ENCODE results near the gene ALK.
"Not testable (repeated sequence)": the region's sequence is repeated elsewhere in the genome, so short reads cannot be mapped to it uniquely, and the experiment has no call there.

ALK gene

DNA sequence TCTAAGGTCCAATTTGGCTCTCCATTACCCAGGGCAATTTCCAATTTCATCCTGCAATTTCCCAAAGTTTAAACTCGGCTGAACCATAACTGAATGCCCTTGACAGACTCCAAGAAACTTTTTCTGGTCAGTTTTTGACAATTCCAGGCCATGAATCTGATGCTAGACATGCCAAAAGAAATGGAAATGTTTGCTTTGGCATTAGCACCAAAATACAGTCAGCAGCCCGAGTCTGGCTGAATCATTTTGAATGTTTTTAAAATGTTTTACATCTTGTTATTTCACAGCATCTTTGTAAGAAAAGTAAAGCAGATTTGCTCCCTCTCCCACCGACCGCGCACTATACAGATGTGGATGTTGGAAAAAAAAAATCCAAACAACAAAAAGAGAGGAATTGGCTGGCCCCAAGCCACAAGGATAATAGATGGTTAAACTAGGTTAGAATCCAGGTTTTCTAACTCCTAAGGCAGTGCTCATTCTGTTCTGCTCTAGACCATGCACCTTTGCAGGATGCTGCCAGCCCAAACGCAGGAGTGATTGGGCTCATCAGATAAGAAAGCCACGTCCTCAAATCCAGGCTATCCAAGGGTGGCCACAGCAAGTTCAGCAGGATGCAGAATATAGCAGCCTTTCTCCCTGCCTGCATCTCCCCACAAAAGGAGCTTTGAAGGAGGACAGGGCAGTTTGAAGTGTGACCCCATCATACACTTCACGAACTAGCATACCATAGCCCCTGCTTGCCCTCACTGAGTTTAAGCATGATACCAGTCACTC lies 167.5 kb downstream of the ALK start:
- DNase-seq = no peak

GRCh38 chr2:29751390-29751789 lies 170.0 kb downstream of the ALK start:
- DNase-seq = no peak

DNA sequence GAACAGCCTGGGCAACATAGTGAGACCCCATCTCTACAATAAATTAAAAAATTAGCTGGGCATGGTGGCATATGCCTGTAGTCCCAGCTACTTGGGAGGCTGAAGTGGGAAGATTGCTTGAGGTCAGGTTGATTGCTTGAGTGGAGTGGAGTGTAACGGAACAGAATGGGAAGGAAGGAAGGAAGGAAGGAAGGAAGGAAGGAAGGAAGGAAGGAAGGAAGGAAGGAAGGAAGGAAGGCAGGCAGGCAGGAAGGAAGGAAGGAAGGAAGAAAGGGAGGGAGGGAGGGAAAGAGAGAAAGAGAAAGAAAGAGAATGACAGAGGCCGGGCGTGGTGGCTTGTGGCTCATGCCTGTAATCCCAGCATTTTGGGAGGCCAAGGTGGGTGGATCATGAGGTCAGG lies 170.9 kb downstream of the ALK start:
- not testable (repeated sequence) for DNase-seq

DNA sequence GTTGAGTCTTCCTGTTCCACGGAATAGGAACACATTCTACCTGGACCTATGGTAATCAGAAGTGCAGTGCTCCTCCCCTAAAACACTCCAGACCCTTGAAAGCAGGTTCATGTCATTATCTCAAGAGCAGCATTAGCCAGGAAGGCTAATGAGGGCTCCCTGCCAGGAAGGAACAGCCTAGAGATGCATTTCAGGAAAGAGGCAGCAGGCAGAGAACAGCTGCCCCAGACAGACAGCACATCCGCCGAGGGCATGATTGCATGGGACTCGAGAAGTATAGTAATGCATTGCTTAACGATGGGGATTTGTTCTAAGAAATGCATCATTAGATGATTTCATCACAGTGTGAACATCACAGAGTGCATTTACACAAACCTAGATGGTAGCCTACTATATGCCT lies 171.5 kb downstream of the ALK start:
- DNase-seq = no peak

GRCh38 chr2:29749041-29749440 lies 172.3 kb downstream of the ALK start:
- no peak for DNase-seq

DNA sequence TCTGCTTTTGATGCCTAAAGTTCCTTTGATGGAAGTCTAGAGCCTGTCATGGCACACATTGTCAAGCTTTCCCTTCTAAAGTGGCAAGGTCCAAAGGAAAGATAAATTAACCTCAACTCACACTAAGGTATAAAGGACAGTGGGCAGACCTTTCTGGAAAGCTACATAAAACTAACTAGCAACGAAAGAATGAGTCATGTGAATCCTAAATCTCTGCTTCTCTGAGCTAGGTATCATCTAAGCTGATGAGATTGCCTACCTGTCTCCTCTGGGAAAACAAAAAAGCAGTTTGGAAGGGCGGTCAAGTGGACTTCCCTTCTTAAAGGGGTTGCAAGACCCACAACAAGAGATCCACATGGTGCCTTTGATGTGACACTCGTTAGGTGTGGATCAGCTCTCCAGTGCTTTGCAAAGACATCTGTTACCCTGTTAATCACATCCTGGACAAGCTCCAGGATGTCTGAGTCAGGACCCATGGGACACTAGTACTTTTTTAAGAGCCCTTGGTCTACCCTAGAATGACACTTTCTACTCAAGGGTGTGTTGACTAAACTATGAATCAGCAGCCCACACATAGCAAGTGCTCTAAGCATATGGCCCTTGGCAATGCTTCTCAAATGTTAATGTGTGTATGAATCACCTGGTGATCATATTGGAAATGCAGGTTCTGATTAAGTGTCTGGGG lies 173.5 kb downstream of the ALK start:
- no peak for DNase-seq

DNA sequence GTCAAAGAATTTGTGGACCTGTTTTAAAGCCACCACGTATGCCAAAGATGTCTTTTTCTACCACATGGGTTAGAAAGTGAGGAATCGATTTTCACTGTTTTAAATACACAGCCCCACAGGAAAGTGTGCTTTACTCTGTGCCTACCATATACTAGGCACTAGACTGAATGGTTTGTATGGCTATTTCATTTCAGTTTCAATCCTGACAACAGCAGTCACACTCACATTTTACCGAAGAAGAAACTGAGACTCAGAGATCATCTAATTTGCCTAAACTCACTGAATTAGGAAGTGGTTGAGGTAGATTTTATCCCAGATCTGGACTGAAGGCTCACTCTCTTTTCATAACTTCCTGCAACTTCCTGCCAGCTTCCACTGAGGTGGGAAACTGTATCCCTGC lies 176.4 kb downstream of the ALK start:
- DNase-seq = no peak

DNA sequence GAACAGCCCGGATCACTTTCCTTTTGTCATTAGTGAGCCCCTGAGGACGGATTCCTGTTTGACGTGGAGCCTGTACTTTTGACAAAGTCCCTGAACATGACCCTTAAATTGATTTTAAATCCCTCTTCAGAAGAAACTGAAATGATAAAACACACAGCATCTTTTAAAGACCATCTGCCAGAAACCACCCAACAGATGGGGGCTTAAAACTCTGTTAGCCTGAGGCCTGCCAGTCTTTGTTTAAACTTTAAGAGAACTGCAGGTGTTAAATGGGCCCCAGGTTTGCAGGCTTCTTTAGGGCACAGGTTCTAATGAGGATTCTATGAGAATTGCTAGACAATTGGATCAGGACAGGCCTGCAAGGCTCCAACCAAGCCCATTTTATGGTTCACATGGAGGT lies 177.9 kb downstream of the ALK start:
- DNase-seq = no peak

GRCh38 chr2:29742656-29743055 lies 178.7 kb downstream of the ALK start:
- DNase-seq = no peak

- no peak for DNase-seq
Measured at GRCh38 chr2:29741132-29741531, 180.3 kb downstream of the ALK start.

GRCh38 chr2:29733965-29734364 lies 187.4 kb downstream of the ALK start:
- DNase-seq = no peak

GRCh38 chr2:29733213-29733612 lies 188.2 kb downstream of the ALK start:
- DNase-seq = no peak

DNA sequence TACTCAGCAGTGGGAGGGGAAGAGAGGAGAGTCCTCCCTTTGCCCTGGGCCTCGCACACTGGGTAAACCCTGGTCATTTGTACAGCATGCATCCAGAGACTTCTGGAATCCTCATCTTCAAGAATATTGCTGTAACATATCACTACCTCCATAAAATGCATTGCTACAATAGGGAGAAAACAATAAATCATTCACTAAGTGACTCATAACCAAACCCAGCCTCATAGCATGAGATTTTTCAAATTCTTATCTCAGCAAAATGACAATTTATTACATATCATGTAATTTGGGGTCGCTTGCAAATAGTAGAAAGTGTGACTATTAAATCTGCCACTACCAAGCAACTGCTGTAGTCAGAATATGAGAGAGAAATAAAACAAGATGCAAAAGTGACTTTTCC lies 189.4 kb downstream of the ALK start:
- DNase-seq = no peak

DNA sequence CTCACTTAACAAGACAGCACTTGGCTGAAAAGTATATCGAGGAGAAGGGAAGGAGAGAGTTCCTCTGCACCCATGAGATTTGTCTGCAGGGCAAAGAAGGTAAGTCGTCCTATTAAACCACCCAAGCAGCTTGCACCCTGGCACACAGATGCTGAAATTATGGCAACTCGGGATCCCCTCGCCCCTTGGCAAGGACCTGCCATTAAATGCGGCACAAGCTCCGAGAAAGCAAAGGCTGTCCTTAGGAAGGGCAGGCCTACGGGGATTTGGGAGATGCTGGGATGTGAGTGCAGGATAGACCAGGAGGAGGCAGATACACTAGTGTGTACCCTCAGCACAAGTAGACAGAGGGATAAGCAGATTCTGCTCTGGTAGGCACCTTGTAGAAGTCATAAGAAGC lies 191.5 kb downstream of the ALK start:
- DNase-seq = no peak

GRCh38 chr2:29729401-29729800 lies 192.0 kb downstream of the ALK start:
- no peak for DNase-seq

DNA sequence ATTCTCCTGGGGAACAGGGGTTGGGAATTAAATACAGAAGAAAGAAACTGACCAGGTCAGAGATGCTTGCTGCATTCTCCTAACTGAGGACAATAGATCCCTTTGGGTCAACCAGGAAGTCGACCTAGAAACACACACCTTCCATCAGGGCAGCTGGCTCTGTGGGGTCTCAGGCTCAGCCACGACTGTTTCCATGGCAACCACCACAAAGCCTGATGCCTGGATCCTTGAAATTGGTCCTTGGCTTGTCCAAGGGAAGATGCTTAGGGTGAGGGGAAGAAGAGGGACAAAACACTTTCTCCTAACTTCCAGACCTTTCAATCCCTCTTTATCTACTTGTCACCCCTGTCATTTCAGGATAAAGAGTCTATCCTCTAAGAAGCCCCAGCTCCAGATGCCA lies 194.4 kb downstream of the ALK start:
- no peak for DNase-seq

DNA sequence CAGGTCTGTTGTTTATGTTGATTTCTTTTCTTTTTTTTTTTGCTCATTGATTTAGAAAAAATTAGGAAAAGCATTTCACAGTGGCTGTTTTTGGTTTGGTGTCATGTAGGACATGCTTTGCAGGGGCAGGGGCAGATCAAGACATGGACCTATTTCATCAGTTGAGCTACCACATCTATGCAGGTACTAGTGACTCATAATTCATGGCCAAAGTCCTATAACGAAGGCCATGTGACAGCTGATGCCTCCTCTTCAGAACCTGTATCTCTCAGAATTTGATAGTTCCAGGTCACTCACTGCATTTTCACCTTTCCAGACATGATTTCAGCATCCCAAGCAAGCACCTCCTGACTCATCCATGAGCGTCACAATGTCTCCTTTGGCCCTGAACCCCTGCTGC lies 195.8 kb downstream of the ALK start:
- DNase-seq = no peak

DNA sequence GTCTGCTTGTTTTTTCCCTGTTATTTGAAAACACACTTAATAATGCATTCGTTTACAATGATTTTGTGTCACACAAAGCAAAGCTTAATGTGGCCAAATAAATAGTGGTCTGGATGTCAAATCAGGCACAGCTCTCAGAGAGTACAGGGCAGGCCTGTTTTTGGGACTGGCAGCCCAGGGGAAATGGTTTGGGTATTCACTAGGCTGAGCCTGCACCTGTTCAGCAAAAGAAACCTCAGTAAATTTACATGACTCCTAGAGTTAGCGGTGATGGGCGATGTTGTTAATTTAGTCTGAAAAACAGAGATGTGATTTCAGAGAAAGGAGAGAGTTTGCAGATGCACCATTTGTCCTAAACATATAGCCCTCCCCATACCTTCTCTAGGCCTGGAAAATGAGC lies 197.1 kb downstream of the ALK start:
- no peak for DNase-seq

GRCh38 chr2:29723255-29724001 lies 198.0 kb downstream of the ALK start:
- no peak for DNase-seq

- DNase-seq = no peak
Measured at GRCh38 chr2:29719639-29720038, 201.7 kb downstream of the ALK start.

- no peak for DNase-seq
Measured at GRCh38 chr2:29718076-29718686, 203.2 kb downstream of the ALK start.

DNA sequence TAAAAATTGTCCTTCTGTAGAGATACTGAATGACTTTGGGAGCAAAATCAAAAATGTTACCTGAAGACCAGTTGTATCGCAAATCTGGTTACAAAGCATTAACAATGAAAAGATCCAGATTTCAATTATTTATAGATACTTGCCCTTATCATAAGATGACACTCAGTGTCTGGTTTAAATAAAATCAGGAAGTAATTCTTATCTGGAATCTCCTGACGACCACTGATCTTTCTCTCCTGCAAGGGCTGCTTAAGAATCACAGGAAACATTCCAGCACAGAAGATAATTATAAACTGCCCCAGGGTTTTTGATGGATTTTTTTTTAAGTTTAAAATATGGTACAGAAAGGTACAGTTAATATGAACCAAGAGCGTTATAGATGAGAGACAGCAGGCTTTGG lies 205.7 kb downstream of the ALK start:
- no peak for DNase-seq

- DNase-seq = no peak
Measured at GRCh38 chr2:29714333-29714732, 207.1 kb downstream of the ALK start.

Measured in GF-D8 (cell line).